ENCODE data around the gene SLIT1. TPM values are rescaled to one million over a fixed set of nuclear protein-coding genes. Genes with fewer than 3 reads are reported as not detected.

Gene SLIT1
- total RNA-seq, 4 donors from 2014 or later: 0.10 to 0.13 TPM; not detected in 2

- intact Hi-C loops (cut with DNase I; ENCODE audit: low total_unique reads): no loop called here
- no peak for TF ChIP-seq POLR2A (IDR thresholded peaks at IDR 0.05)
- TF ChIP-seq, protein P1, sequence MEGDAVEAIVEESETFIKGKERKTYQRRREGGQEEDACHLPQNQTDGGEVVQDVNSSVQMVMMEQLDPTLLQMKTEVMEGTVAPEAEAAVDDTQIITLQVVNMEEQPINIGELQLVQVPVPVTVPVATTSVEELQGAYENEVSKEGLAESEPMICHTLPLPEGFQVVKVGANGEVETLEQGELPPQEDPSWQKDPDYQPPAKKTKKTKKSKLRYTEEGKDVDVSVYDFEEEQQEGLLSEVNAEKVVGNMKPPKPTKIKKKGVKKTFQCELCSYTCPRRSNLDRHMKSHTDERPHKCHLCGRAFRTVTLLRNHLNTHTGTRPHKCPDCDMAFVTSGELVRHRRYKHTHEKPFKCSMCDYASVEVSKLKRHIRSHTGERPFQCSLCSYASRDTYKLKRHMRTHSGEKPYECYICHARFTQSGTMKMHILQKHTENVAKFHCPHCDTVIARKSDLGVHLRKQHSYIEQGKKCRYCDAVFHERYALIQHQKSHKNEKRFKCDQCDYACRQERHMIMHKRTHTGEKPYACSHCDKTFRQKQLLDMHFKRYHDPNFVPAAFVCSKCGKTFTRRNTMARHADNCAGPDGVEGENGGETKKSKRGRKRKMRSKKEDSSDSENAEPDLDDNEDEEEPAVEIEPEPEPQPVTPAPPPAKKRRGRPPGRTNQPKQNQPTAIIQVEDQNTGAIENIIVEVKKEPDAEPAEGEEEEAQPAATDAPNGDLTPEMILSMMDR (IDR thresholded peaks at IDR 0.05 in 4 of 5, conservative IDR thresholded peaks at IDR 0.05 in 1 of 5): no peak
- Histone ChIP-seq H3K9me3 (no peaks in the 10 kb centered on the region), H3K36me3 (no peaks in the 10 kb centered on the region), H3K27ac (no peak overlapping the region), H3K4me3 (no peak overlapping the region), H3K4me1 (peaks cover 9 to 14% of the 10 kb centered on the region in 2 donors), H3K27me3 (no peaks in the 10 kb centered on the region)
- no peak for ATAC-seq
- in situ Hi-C loops (cut with MboI; ENCODE audit: low sequenced_read_pairs in 4 of 4): no loop called here
- no peak for DNase-seq
Observed at GRCh38 chr10:96988426-96988825, 197.3 kb downstream of the SLIT1 start.

GRCh38 chr10:96987842-96988175, 197.9 kb downstream of the SLIT1 start:
- no peak overlapping the region for H3K27ac ChIP-seq

GRCh38 chr10:96987141-96987841, 198.5 kb downstream of the SLIT1 start:
- Histone ChIP-seq H3K27ac (no peak overlapping the region), H3K4me3 (no peak overlapping the region), H3K36me3 (no peaks in the 10 kb centered on the region), H3K4me1 (peaks cover 9 to 14% of the 10 kb centered on the region in 2 donors), H3K9me3 (no peaks in the 10 kb centered on the region), H3K27me3 (no peaks in the 10 kb centered on the region)
- no peak for TF ChIP-seq POLR2A (IDR thresholded peaks at IDR 0.05)
- TF ChIP-seq, protein P1 (IDR thresholded peaks at IDR 0.05 in 4 of 5, conservative IDR thresholded peaks at IDR 0.05 in 1 of 5): no peak
- no peak for ATAC-seq
- in situ Hi-C loops (cut with MboI; ENCODE audit: low sequenced_read_pairs in 4 of 4) (no loop called here), intact Hi-C loops (cut with DNase I; ENCODE audit: low total_unique reads) (no loop called here)
- no peak for DNase-seq

More at GRCh38 chr10:96987842-96988175, 197.9 kb downstream of the SLIT1 start:
- Histone ChIP-seq H3K27me3 (no peaks in the 10 kb centered on the region), H3K9me3 (no peaks in the 10 kb centered on the region), H3K4me1 (peaks cover 9 to 14% of the 10 kb centered on the region in 2 donors), H3K36me3 (no peaks in the 10 kb centered on the region), H3K4me3 (no peak overlapping the region)
- intact Hi-C loops (cut with DNase I; ENCODE audit: low total_unique reads): no loop called here
- ATAC-seq: no peak
- TF ChIP-seq, protein P1 (IDR thresholded peaks at IDR 0.05 in 4 of 5, conservative IDR thresholded peaks at IDR 0.05 in 1 of 5): no peak
- no peak for TF ChIP-seq POLR2A (IDR thresholded peaks at IDR 0.05)
- no peak for DNase-seq
- in situ Hi-C loops (cut with MboI; ENCODE audit: low sequenced_read_pairs in 4 of 4): no loop called here

DNA sequence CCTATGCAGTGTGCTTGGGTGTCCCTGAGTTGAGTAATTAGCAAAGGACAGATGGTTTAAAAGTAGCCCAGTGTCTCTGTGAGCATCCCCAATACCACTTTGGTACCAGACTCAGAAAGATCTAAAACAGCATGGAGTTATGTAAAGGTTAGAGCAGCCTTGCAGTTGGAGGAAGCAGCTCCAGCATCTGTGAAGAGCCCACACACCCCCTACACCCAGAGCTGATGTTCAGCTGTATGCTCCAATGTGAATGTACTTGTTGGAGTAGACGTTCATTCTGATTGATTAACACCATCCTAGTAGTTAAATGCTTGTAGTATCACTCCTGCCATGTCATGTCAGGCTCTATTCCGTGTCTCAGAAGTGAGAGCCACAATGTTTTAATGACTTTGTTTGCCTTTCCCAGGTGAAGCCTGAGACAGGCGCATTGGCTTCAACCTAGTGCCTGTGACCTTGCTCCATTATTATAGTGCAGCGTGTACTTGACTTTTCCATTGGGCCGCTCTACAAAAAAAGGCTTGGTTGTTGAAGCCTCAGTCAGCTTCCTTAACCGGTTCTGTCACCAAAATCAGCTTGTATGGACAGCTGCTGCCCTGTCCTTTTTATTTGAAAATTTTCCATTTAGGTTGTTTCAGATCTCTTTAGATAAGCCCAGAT, 199.4 kb downstream of the SLIT1 start:
- H3K4me3 ChIP-seq: no peak overlapping the region
- no peaks in the 10 kb centered on the region for H3K27me3 ChIP-seq
- intact Hi-C loops (cut with DNase I; ENCODE audit: low total_unique reads): no loop called here
- no peaks in the 10 kb centered on the region for H3K9me3 ChIP-seq
- H3K27ac ChIP-seq: no peak overlapping the region
- TF ChIP-seq, protein P1 (IDR thresholded peaks at IDR 0.05 in 4 of 5, conservative IDR thresholded peaks at IDR 0.05 in 1 of 5): no peak
- TF ChIP-seq POLR2A (IDR thresholded peaks at IDR 0.05): no peak
- in situ Hi-C loops (cut with MboI; ENCODE audit: low sequenced_read_pairs in 4 of 4): no loop called here
- peaks cover 0 to 8% of the 10 kb centered on the region in 2 donors for H3K36me3 ChIP-seq
- ATAC-seq (no peak), DNase-seq (no peak)
- peaks cover 9 to 11% of the 10 kb centered on the region in 2 donors for H3K4me1 ChIP-seq
